GM23248 (cell line): ENCODE results near the gene OFD1. TPM values are rescaled to one million over a fixed set of nuclear protein-coding genes. Genes with fewer than 3 reads are reported as not detected.
A peak's percentile ranks its signal among the peaks of the same experiment; 100 is the strongest.

Experiments used
- DNase-seq: peaks from one replicate; pipeline ENCODE4 v3.0.0-alpha.2; 2015
- H2AFZ ChIP-seq: fragments of 200-600 bp; sonication (generic); 2 replicates; pipeline ENCODE4 v1.6.1; 2016; ENCODE audit warnings: antibody characterized with exemption
- H3F3A ChIP-seq: fragments of 200-600 bp; sonication (generic); 2 replicates; pipeline ENCODE4 v1.6.1; 2016; ENCODE audit warnings: mild to moderate bottlenecking, antibody characterized with exemption, mixed run types; ENCODE audit not compliant: insufficient read depth
- H3K27ac ChIP-seq: fragments of 200-600 bp; sonication (generic); 2 replicates; pipeline ENCODE4 v1.5.1; 2016; ENCODE audit warnings: mild to moderate bottlenecking
- H3K27me3 ChIP-seq: fragments of 200-600 bp; sonication (generic); replicated peaks from 2 replicates; pipeline ENCODE4 v1.6.1; 2016; ENCODE audit warnings: mild to moderate bottlenecking; ENCODE audit not compliant: insufficient read depth
- H3K36me3 ChIP-seq: fragments of 200-600 bp; sonication (generic); 2 replicates; pipeline ENCODE4 v1.6.1; 2016; ENCODE audit warnings: low read depth, mild to moderate bottlenecking
- H3K4me1 ChIP-seq: fragments of 200-600 bp; sonication (generic); 2 replicates; pipeline ENCODE4 v1.6.1; 2016; ENCODE audit warnings: mild to moderate bottlenecking; ENCODE audit not compliant: insufficient read depth
- H3K4me2 ChIP-seq: fragments of 200-600 bp; sonication (generic); one replicate; pipeline ENCODE4 v1.6.1; 2016; ENCODE audit warnings: mild to moderate bottlenecking; ENCODE audit not compliant: unreplicated experiment
- H3K4me3 ChIP-seq: fragments of 200-600 bp; sonication (generic); 2 replicates; pipeline ENCODE4 v1.5.1; 2016; ENCODE audit warnings: mild to moderate bottlenecking
- H3K79me2 ChIP-seq: fragments of 200-600 bp; sonication (generic); 2 replicates; pipeline ENCODE4 v1.6.1; 2016; ENCODE audit warnings: mild to moderate bottlenecking; ENCODE audit not compliant: insufficient read depth
- H3K9ac ChIP-seq: fragments of 200-600 bp; sonication (generic); 2 replicates; pipeline ENCODE4 v1.6.1; 2016; ENCODE audit warnings: mild to moderate bottlenecking
- H3K9me2 ChIP-seq: fragments of 200-600 bp; sonication (generic); 2 replicates; pipeline ENCODE4 v1.6.1; 2016; ENCODE audit warnings: mixed run types, mild to moderate bottlenecking, moderate library complexity; ENCODE audit not compliant: insufficient read depth
- H3K9me3 ChIP-seq: fragments of 200-600 bp; sonication (generic); one replicate; pipeline ENCODE4 v1.6.1; 2017; ENCODE audit warnings: low read depth
- H4K20me1 ChIP-seq: fragments of 200-600 bp; sonication (generic); 2 replicates; pipeline ENCODE4 v1.6.0; 2016; ENCODE audit not compliant: insufficient read depth
- EZH2 ChIP-seq: fragments of 200-600 bp; sonication (generic); IDR thresholded peaks from 2 replicates; pipeline ENCODE4 v1.6.1; 2018; ENCODE audit warnings: antibody characterized with exemption, mild to moderate bottlenecking; ENCODE audit not compliant: insufficient read depth, poor library complexity, severe bottlenecking
- EZH2phosphoT487 ChIP-seq: fragments of 200-600 bp; sonication (generic); IDR thresholded peaks from 2 replicates; pipeline ENCODE4 v1.6.1; 2018; ENCODE audit warnings: antibody characterized with exemption, moderate library complexity, mild to moderate bottlenecking, low read depth; ENCODE audit not compliant: insufficient read depth
- WGBS, 2 experiments: methylation state at CpG; one replicate each; pipeline ENCODE4 v1.1.6; 2015 to 2017; ENCODE audit warnings: low lambda C conversion rate in 2 of 2, low coverage in 1 of 2; ENCODE audit errors: missing lambda C conversion rate in 2 of 2; 5-methylcytosine and 5-hydroxymethylcytosine counted together
- in situ Hi-C: fragments of 300-500 bp; cut with MboI; formaldehyde crosslinking; loops from 2 replicates; pipeline ENCODE4 v1.15.0; 2020
- polyA plus RNA-seq: library from polyadenylated mRNA; unstranded; fragments of >200 nt; fragmentation: Nextera tagmentation; extraction: Ambion mirVana; gene quantifications from 2 replicates; pipeline ENCODE4 v1.2.1, GENCODE V29; 2016
- total RNA-seq: library from RNA; depleted of rRNA; stranded (reverse); fragments of >200 nt; shearing (Covaris generic); gene quantifications from 2 replicates; pipeline ENCODE4 v1.2.3, GENCODE V29; 2014

OFD1 gene
- total and polyA plus RNA-seq, 2 experiments from 2014 or later: 6.2 to 10.4 TPM

GRCh38 chrX:13698432-13698831 is 36.1 kb upstream of the OFD1 start:
- no peaks in the 10 kb centered on the region for H3F3A ChIP-seq
- peaks cover 39% of the 10 kb centered on the region for H3K4me1 ChIP-seq
- DNase-seq: no peak
- no peaks in the 10 kb centered on the region for H3K36me3 ChIP-seq
- no peak overlapping the region for H3K9ac ChIP-seq
- in situ Hi-C loops: no loop called here
- no peak overlapping the region for H3K4me3 ChIP-seq
- no peak overlapping the region for H3K27ac ChIP-seq
- no peak overlapping the region for H2AFZ ChIP-seq
- H3K9me3 ChIP-seq: no peaks in the 10 kb centered on the region
- no peak for TF ChIP-seq EZH2
- TF ChIP-seq EZH2phosphoT487: no peak
- H4K20me1 ChIP-seq: peaks cover 7% of the 10 kb centered on the region; the same call in 1 of the 2 replicates
- H3K79me2 ChIP-seq: peaks cover 100% of the 10 kb centered on the region
- H3K27me3 ChIP-seq: no peaks in the 10 kb centered on the region
- H3K9me2 ChIP-seq: no peaks in the 10 kb centered on the region
- no peak overlapping the region for H3K4me2 ChIP-seq
- 16 to 50% methylated on average over 1 of the region's 1 CpG for WGBS, 2 experiments

GRCh38 chrX:13699183-13699826 is 35.2 kb upstream of the OFD1 start:
- Histone ChIP-seq H3K27me3 (no peaks in the 10 kb centered on the region), H3K9ac (no peak overlapping the region), H4K20me1 (peaks cover 7% of the 10 kb centered on the region; the same call in 1 of the 2 replicates), H2AFZ (no peak overlapping the region), H3K4me2 (peak overlapping the region; percentile 78), H3K27ac (peak overlapping the region; percentile 30; the same call in 1 of the 2 replicates), H3K79me2 (peaks cover 100% of the 10 kb centered on the region), H3K36me3 (no peaks in the 10 kb centered on the region), H3K9me2 (no peaks in the 10 kb centered on the region), H3K4me1 (peaks cover 37% of the 10 kb centered on the region), H3K9me3 (no peaks in the 10 kb centered on the region), H3K4me3 (no peak overlapping the region), H3F3A (no peaks in the 10 kb centered on the region)
- peak; percentile 74 for DNase-seq
- 31 to 38% methylated on average over 7 of the region's 7 CpGs for WGBS, 2 experiments
- in situ Hi-C loops: no loop called here
- no peak for TF ChIP-seq EZH2phosphoT487
- no peak for TF ChIP-seq EZH2

GRCh38 chrX:13700380-13700779 is 34.2 kb upstream of the OFD1 start:
- no peak for TF ChIP-seq EZH2phosphoT487
- no peak for TF ChIP-seq EZH2
- no peak overlapping the region for H3K4me2 ChIP-seq
- no peak overlapping the region for H3K4me3 ChIP-seq
- peaks cover 34% of the 10 kb centered on the region for H3K4me1 ChIP-seq
- H3K9ac ChIP-seq: no peak overlapping the region
- no peaks in the 10 kb centered on the region for H3K36me3 ChIP-seq
- 54 to 60% methylated on average over 4 of the region's 4 CpGs for WGBS, 2 experiments
- H3K79me2 ChIP-seq: peaks cover 100% of the 10 kb centered on the region
- H3K27ac ChIP-seq: no peak overlapping the region
- H3K9me3 ChIP-seq: no peaks in the 10 kb centered on the region
- no peak for DNase-seq
- no peaks in the 10 kb centered on the region for H3F3A ChIP-seq
- in situ Hi-C loops: no loop called here
- peaks cover 4% of the 10 kb centered on the region; the same call in 1 of the 2 replicates for H4K20me1 ChIP-seq
- H3K27me3 ChIP-seq: no peaks in the 10 kb centered on the region
- no peaks in the 10 kb centered on the region for H3K9me2 ChIP-seq
- no peak overlapping the region for H2AFZ ChIP-seq

GRCh38 chrX:13702111-13702789 is 32.3 kb upstream of the OFD1 start:
- WGBS, 2 experiments: 95 to 100% methylated on average over 5 of the region's 5 CpGs

More at GRCh38 chrX:13702111-13702789, 32.3 kb upstream of the OFD1 start:
- no peak for DNase-seq
- Histone ChIP-seq H3K27me3 (no peaks in the 10 kb centered on the region), H2AFZ (no peak overlapping the region), H3K79me2 (peaks cover 97% of the 10 kb centered on the region), H4K20me1 (no peaks in the 10 kb centered on the region; the same call in 1 of the 2 replicates), H3K4me1 (peaks cover 32% of the 10 kb centered on the region), H3K4me2 (no peak overlapping the region), H3F3A (no peaks in the 10 kb centered on the region), H3K9ac (no peak overlapping the region), H3K36me3 (no peaks in the 10 kb centered on the region), H3K9me3 (no peaks in the 10 kb centered on the region), H3K9me2 (no peaks in the 10 kb centered on the region), H3K4me3 (no peak overlapping the region), H3K27ac (no peak overlapping the region)
- TF ChIP-seq EZH2phosphoT487: no peak
- no peak for TF ChIP-seq EZH2
- in situ Hi-C loops: no loop called here
